Astrocyte (in vitro differentiated cells and primary cell): ENCODE results near the gene PTGS2. TPM values are rescaled to one million over a fixed set of nuclear protein-coding genes. Genes with fewer than 3 reads are reported as not detected.

Experiments used
- DNase-seq: peaks from one replicate; pipeline ENCODE4 v3.0.0-alpha.2; 2010; ENCODE audit warnings: low read depth
- FAIRE-seq: peaks from 2 replicates; lab custom pipeline; 2011; peaks lifted over from hg19 to GRCh38; lab: Jason Lieb, UNC
- H2AFZ ChIP-seq: 2 replicates; pipeline ENCODE4 v1.6.0; 2012; ENCODE audit warnings: low read depth, low read length, inconsistent platforms
- H3K27ac ChIP-seq: 2 replicates; pipeline ENCODE4 v1.5.1; 2011; ENCODE audit warnings: low read depth, low read length, inconsistent platforms
- H3K27me3 ChIP-seq: 2 replicates; pipeline ENCODE4 v1.6.0; 2011; ENCODE audit warnings: low read length, inconsistent platforms; ENCODE audit not compliant: insufficient read depth
- H3K36me3 ChIP-seq: 2 replicates; pipeline ENCODE4 v1.5.1; 2011; ENCODE audit warnings: low read length, inconsistent platforms; ENCODE audit not compliant: insufficient read depth
- H3K4me1 ChIP-seq: 2 replicates; pipeline ENCODE4 v1.5.1; 2011; ENCODE audit warnings: low read length, inconsistent platforms; ENCODE audit not compliant: insufficient read depth
- H3K4me2 ChIP-seq: 2 replicates; pipeline ENCODE4 v1.6.0; 2012; ENCODE audit warnings: low read length, inconsistent platforms
- H3K4me3 ChIP-seq: 2 replicates; pipeline ENCODE4 v1.5.1; 2011; ENCODE audit warnings: low read depth, mild to moderate bottlenecking, low read length, inconsistent platforms; ENCODE audit not compliant: insufficient read depth
- H3K79me2 ChIP-seq: 2 replicates; pipeline ENCODE4 v1.6.0; 2012; ENCODE audit warnings: mild to moderate bottlenecking, low read length, inconsistent platforms; ENCODE audit not compliant: insufficient read depth
- H3K9ac ChIP-seq: 2 replicates; pipeline ENCODE4 v1.6.0; 2012; ENCODE audit warnings: mild to moderate bottlenecking, low read length, inconsistent platforms
- H3K9me3 ChIP-seq: 2 replicates; pipeline ENCODE4 v1.5.1; 2012; ENCODE audit warnings: low read depth, mild to moderate bottlenecking, low read length, inconsistent platforms; ENCODE audit not compliant: insufficient read depth
- H4K20me1 ChIP-seq: 2 replicates; pipeline ENCODE4 v1.6.0; 2012; ENCODE audit warnings: low read length, inconsistent platforms; ENCODE audit not compliant: insufficient read depth
- H3K27ac Mint-ChIP-seq: one replicate; pipeline ENCODE4 v1.8.0; 2021; ENCODE audit warnings: mild to moderate bottlenecking, mixed read lengths; ENCODE audit not compliant: unreplicated experiment
- H3K27me3 Mint-ChIP-seq: one replicate; pipeline ENCODE4 v1.8.0; 2021; ENCODE audit warnings: low read depth, mixed read lengths; ENCODE audit not compliant: unreplicated experiment
- H3K36me3 Mint-ChIP-seq: one replicate; pipeline ENCODE4 v1.8.0; 2021; ENCODE audit warnings: low read depth, mixed read lengths; ENCODE audit not compliant: unreplicated experiment
- H3K4me1 Mint-ChIP-seq: one replicate; pipeline ENCODE4 v1.8.0; 2021; ENCODE audit warnings: low read depth, mixed read lengths; ENCODE audit not compliant: unreplicated experiment
- H3K4me3 Mint-ChIP-seq: one replicate; pipeline ENCODE4 v1.8.0; 2021; ENCODE audit warnings: mild to moderate bottlenecking, moderate library complexity, mixed read lengths; ENCODE audit not compliant: unreplicated experiment
- H3K9me3 Mint-ChIP-seq: one replicate; pipeline ENCODE4 v1.8.0; 2021; ENCODE audit warnings: mild to moderate bottlenecking, mixed read lengths; ENCODE audit not compliant: unreplicated experiment
- CTCF ChIP-seq: IDR thresholded peaks from 2 replicates; pipeline ENCODE4 v1.5.1; 2011; ENCODE audit warnings: low read depth, mild to moderate bottlenecking, inconsistent platforms, low read length, moderate library complexity; ENCODE audit not compliant: insufficient read depth
- EZH2 ChIP-seq: IDR thresholded peaks from 2 replicates; pipeline ENCODE4 v1.6.1; 2012; ENCODE audit warnings: mild to moderate bottlenecking, low read length, inconsistent platforms; ENCODE audit not compliant: insufficient read depth
- total RNA-seq: library from RNA; stranded (reverse); gene quantifications from 2 replicates; pipeline ENCODE4 v1.2.1, GENCODE V29; 2021

The PTGS2 gene
- total RNA-seq, 1 donor from 2014 or later: 4.7 TPM

- Histone ChIP-seq H3K9me3 (no peaks in the 10 kb centered on the region), H3K9ac (peak overlapping the region; percentile 96), H3K27me3 (no peaks in the 10 kb centered on the region), H3K27ac (peak overlapping the region; percentile 92), H4K20me1 (no peaks in the 10 kb centered on the region), H3K36me3 (peaks cover 2% of the 10 kb centered on the region), H3K4me3 (peak overlapping the region; percentile 92), H3K4me2 (peak overlapping the region; percentile 88), H2AFZ (no peak overlapping the region), H3K4me1 (peaks cover 2% of the 10 kb centered on the region), H3K79me2 (peaks cover 6% of the 10 kb centered on the region)
- Mint-ChIP-seq H3K36me3 (no peaks in the 10 kb centered on the region), H3K4me3 (no peak overlapping the region), H3K27me3 (no peaks in the 10 kb centered on the region), H3K27ac (no peak overlapping the region), H3K4me1 (peaks cover 4% of the 10 kb centered on the region), H3K9me3 (no peaks in the 10 kb centered on the region)
- no peak for FAIRE-seq
- no peak for TF ChIP-seq CTCF
- no peak for TF ChIP-seq EZH2
- DNase-seq: no peak
Measured at GRCh38 chr1:186681801-186682200, 1.6 kb upstream of the PTGS2 start.

GRCh38 chr1:186681121-186681520, 898 bp upstream of the PTGS2 start:
- no peak for FAIRE-seq
- Histone ChIP-seq H3K4me2 (peak overlapping the region; percentile 88), H3K27ac (peak overlapping the region; percentile 92), H2AFZ (peak overlapping the region; percentile 80), H4K20me1 (no peaks in the 10 kb centered on the region), H3K36me3 (peaks cover 6% of the 10 kb centered on the region), H3K79me2 (peaks cover 6% of the 10 kb centered on the region), H3K4me3 (peak overlapping the region; percentile 92), H3K27me3 (no peaks in the 10 kb centered on the region), H3K9ac (peak overlapping the region; percentile 96), H3K9me3 (no peaks in the 10 kb centered on the region), H3K4me1 (peaks cover 2% of the 10 kb centered on the region)
- no peak for DNase-seq
- no peaks in the 10 kb centered on the region for H3K9me3 Mint-ChIP-seq
- peak overlapping the region; percentile 94 for H3K27ac Mint-ChIP-seq
- H3K36me3 Mint-ChIP-seq: no peaks in the 10 kb centered on the region
- H3K4me1 Mint-ChIP-seq: peaks cover 4% of the 10 kb centered on the region
- no peak for TF ChIP-seq EZH2
- no peak for TF ChIP-seq CTCF
- H3K4me3 Mint-ChIP-seq: peak overlapping the region; percentile 95
- H3K27me3 Mint-ChIP-seq: no peaks in the 10 kb centered on the region

GRCh38 chr1:186679924-186680244, 339 bp downstream of the PTGS2 start:
- peaks cover 2% of the 10 kb centered on the region for H3K4me1 ChIP-seq
- peak overlapping the region; percentile 96 for H3K9ac ChIP-seq
- H3K9me3 Mint-ChIP-seq: no peaks in the 10 kb centered on the region
- H2AFZ ChIP-seq: peak overlapping the region; percentile 80
- FAIRE-seq: no peak
- no peaks in the 10 kb centered on the region for H3K36me3 Mint-ChIP-seq
- H3K27me3 Mint-ChIP-seq: no peaks in the 10 kb centered on the region
- no peak for DNase-seq
- H3K4me1 Mint-ChIP-seq: peaks cover 4% of the 10 kb centered on the region
- no peaks in the 10 kb centered on the region for H3K27me3 ChIP-seq
- TF ChIP-seq CTCF (no peak), EZH2 (no peak)
- H4K20me1 ChIP-seq: no peaks in the 10 kb centered on the region
- peak overlapping the region; percentile 92 for H3K27ac ChIP-seq
- H3K4me3 Mint-ChIP-seq: peak overlapping the region; percentile 95
- peak overlapping the region; percentile 83 for H3K27ac Mint-ChIP-seq
- peak overlapping the region; percentile 92 for H3K4me3 ChIP-seq
- peak overlapping the region; percentile 88 for H3K4me2 ChIP-seq
- peaks cover 6% of the 10 kb centered on the region for H3K79me2 ChIP-seq
- H3K36me3 ChIP-seq: peaks cover 12% of the 10 kb centered on the region
- H3K9me3 ChIP-seq: no peaks in the 10 kb centered on the region
